H1 (cell line): ENCODE measurements around the gene PPP1R27. TPM values are rescaled to one million over a fixed set of nuclear protein-coding genes. Genes with fewer than 3 reads are reported as not detected.

Experiments used
- CTCF ChIA-PET: fragments of 300-600 bp; sonication (Branson Sonifier 250); formaldehyde crosslinking; loops from one replicate; lab custom pipeline; 2021; ENCODE audit not compliant: partially characterized antibody; lab: Charles Lee
- POLR2A ChIA-PET: fragments of 300-600 bp; sonication (Branson Sonifier 250); formaldehyde crosslinking; loops from one replicate; lab custom pipeline; 2021; ENCODE audit warnings: inconsistent platforms; ENCODE audit not compliant: partially characterized antibody; lab: Charles Lee
- DNase-seq, 2 experiments: peaks; one replicate each; pipeline versions ENCODE4 v3.0.0 to v3.0.0-alpha.2; 2010 to 2022; ENCODE audit warnings: low spot score in 2 of 2, low read depth in 1 of 2, mixed read lengths in 1 of 2
- FAIRE-seq: peaks from 2 replicates; lab custom pipeline; 2011; peaks lifted over from hg19 to GRCh38; lab: Jason Lieb, UNC
- H2AFZ ChIP-seq: 2 replicates; pipeline ENCODE4 v1.8.1; 2012; ENCODE audit warnings: low read length, inconsistent platforms
- H2AK5ac ChIP-seq: 2 replicates; pipeline ENCODE4 v1.6.1; 2013; ENCODE audit warnings: low read depth, low read length
- H2BK120ac ChIP-seq: replicated peaks from 2 replicates; pipeline ENCODE3; 2013; ENCODE audit warnings: low read depth, low read length, inconsistent platforms
- H2BK12ac ChIP-seq: 2 replicates; pipeline ENCODE4 v1.6.1; 2013; ENCODE audit warnings: low read depth, low read length
- H2BK15ac ChIP-seq: 2 replicates; pipeline ENCODE4 v1.6.1; 2013; ENCODE audit warnings: low read length
- H2BK20ac ChIP-seq: 2 replicates; pipeline ENCODE4 v1.6.1; 2013; ENCODE audit warnings: low read length
- H2BK5ac ChIP-seq: 2 replicates; pipeline ENCODE4 v1.6.1; 2013; ENCODE audit warnings: low read depth, low read length
- H3K14ac ChIP-seq: 2 replicates; pipeline ENCODE4 v1.6.1; 2013; ENCODE audit warnings: inconsistent platforms; ENCODE audit not compliant: insufficient read length
- H3K18ac ChIP-seq: 2 replicates; pipeline ENCODE4 v1.6.1; 2013; ENCODE audit warnings: low read length; ENCODE audit errors: extremely low read depth
- H3K23ac ChIP-seq: 2 replicates; pipeline ENCODE4 v1.6.1; 2013; ENCODE audit warnings: inconsistent platforms; ENCODE audit not compliant: insufficient read length
- H3K23me2 ChIP-seq: 2 replicates; pipeline ENCODE4 v1.6.1; 2013; ENCODE audit warnings: low read depth, low read length
- H3K27ac ChIP-seq: 2 replicates; pipeline ENCODE4 v1.6.1; 2011; ENCODE audit warnings: low read depth, low read length, inconsistent platforms
- H3K27me3 ChIP-seq, 4 experiments: replicated peaks in 1 of 4; 1 replicate in 1 of 4; 2 replicates in 3 of 4; pipeline versions ENCODE4 v1.6.1 to v1.8.1; 2011 to 2013; ENCODE audit warnings: low read length in 3 of 4, mild to moderate bottlenecking in 3 of 4, inconsistent platforms in 2 of 4, mixed read lengths in 2 of 4, moderate library complexity in 1 of 4; ENCODE audit not compliant: control insufficient read depth in 3 of 4, insufficient read depth in 3 of 4; ENCODE audit errors: extremely low read depth in 1 of 4
- H3K36me3 ChIP-seq, 4 experiments: 2 replicates each; pipeline versions ENCODE4 v1.6.1 to v1.8.1; 2011 to 2013; ENCODE audit warnings: mild to moderate bottlenecking in 4 of 4, low read length in 3 of 4, moderate library complexity in 2 of 4, control low read depth in 1 of 4, inconsistent platforms in 1 of 4; ENCODE audit not compliant: insufficient read depth in 4 of 4, control insufficient read depth in 2 of 4
- H3K4ac ChIP-seq: replicated peaks from 2 replicates; pipeline ENCODE3; 2013; ENCODE audit warnings: low read length, low read depth, mixed read lengths, inconsistent platforms; ENCODE audit not compliant: insufficient read length
- H3K4me1 ChIP-seq, 4 experiments: replicated peaks in 1 of 4; 1 replicate in 1 of 4; 2 replicates in 3 of 4; pipeline versions ENCODE4 v1.6.1 to v1.8.1; 2011 to 2013; ENCODE audit warnings: low read length in 3 of 4, inconsistent platforms in 2 of 4, mixed read lengths in 1 of 4; ENCODE audit not compliant: insufficient read depth in 4 of 4, control insufficient read depth in 3 of 4
- H3K4me2 ChIP-seq, 2 experiments: 2 replicates each; pipeline versions ENCODE4 v1.6.1 to v1.8.1; 2011 to 2013; ENCODE audit warnings: low read depth in 2 of 2, low read length in 2 of 2, control low read depth in 1 of 2, inconsistent platforms in 1 of 2, mild to moderate bottlenecking in 1 of 2; ENCODE audit not compliant: insufficient read depth in 1 of 2
- H3K4me3 ChIP-seq, 4 experiments: fragments of 200-600, 300-600 bp in 1 of 4; sonication (generic), shearing (Covaris generic), sonication (Bioruptor Twin) in 1 of 4; 2 replicates each; pipeline versions ENCODE4 v1.5.1 to v1.8.1; 2011 to 2016; ENCODE audit warnings: low read length in 4 of 4, low read depth in 3 of 4, control low read depth in 2 of 4, inconsistent platforms in 2 of 4, mild to moderate bottlenecking in 2 of 4, mixed read lengths in 1 of 4, moderate library complexity in 1 of 4; ENCODE audit not compliant: insufficient read depth in 2 of 4; ENCODE audit errors: extremely low read depth in 1 of 4
- H3K56ac ChIP-seq: replicated peaks from 2 replicates; pipeline ENCODE3; 2013; ENCODE audit warnings: low read depth, mild to moderate bottlenecking, mixed read lengths, low read length, inconsistent platforms; ENCODE audit not compliant: insufficient read length
- H3K79me1 ChIP-seq: 2 replicates; pipeline ENCODE4 v1.6.1; 2013; ENCODE audit warnings: low read depth, low read length, control low read depth
- H3K79me2 ChIP-seq, 2 experiments: 2 replicates each; pipeline versions ENCODE4 v1.6.1 to v1.8.1; 2012 to 2013; ENCODE audit warnings: low read length in 2 of 2, mild to moderate bottlenecking in 2 of 2, inconsistent platforms in 1 of 2; ENCODE audit not compliant: insufficient read depth in 2 of 2, control insufficient read depth in 1 of 2
- H3K9ac ChIP-seq, 4 experiments: replicated peaks in 1 of 4; 1 replicate in 1 of 4; 2 replicates in 3 of 4; pipeline versions ENCODE4 v1.6.1 to v1.8.1; 2011 to 2013; ENCODE audit warnings: low read depth in 3 of 4, low read length in 3 of 4, control low read depth in 2 of 4, mild to moderate bottlenecking in 2 of 4, moderate library complexity in 2 of 4, inconsistent platforms in 1 of 4; ENCODE audit errors: extremely low read depth in 1 of 4
- H3K9me3 ChIP-seq, 2 experiments: 2 replicates each; pipeline versions ENCODE4 v1.6.1 to v1.8.1; 2012 to 2013; ENCODE audit warnings: mild to moderate bottlenecking in 2 of 2, moderate library complexity in 2 of 2, control low read depth in 1 of 2, inconsistent platforms in 1 of 2, low read depth in 1 of 2, low read length in 1 of 2, mixed read lengths in 1 of 2; ENCODE audit not compliant: insufficient read depth in 2 of 2
- H4K20me1 ChIP-seq, 2 experiments: replicated peaks in 1 of 2; 2 replicates each; pipeline versions ENCODE3 to v1.8.1; 2011 to 2013; ENCODE audit warnings: inconsistent platforms in 2 of 2, low read length in 2 of 2, mild to moderate bottlenecking in 1 of 2; ENCODE audit not compliant: insufficient read depth in 2 of 2, control insufficient read depth in 1 of 2
- H4K5ac ChIP-seq: 2 replicates; pipeline ENCODE4 v1.6.1; 2013; ENCODE audit warnings: low read length, low read depth, mixed read lengths, inconsistent platforms; ENCODE audit not compliant: insufficient read length
- H4K8ac ChIP-seq: 2 replicates; pipeline ENCODE4 v1.8.0; 2013; ENCODE audit warnings: mild to moderate bottlenecking, moderate library complexity, low read length, inconsistent platforms; ENCODE audit not compliant: insufficient read depth; ENCODE audit errors: extremely low read depth
- H4K91ac ChIP-seq: replicated peaks from 2 replicates; pipeline ENCODE3; 2013; ENCODE audit warnings: low read length, mixed read lengths, inconsistent platforms; ENCODE audit not compliant: insufficient read length
- BACH1 ChIP-seq: IDR thresholded peaks from 2 replicates; pipeline ENCODE4 v1.6.1; 2012; ENCODE audit warnings: low read length, improper control_type of control experiment
- CTCF ChIP-seq, 3 experiments: IDR thresholded peaks; 1 replicate in 2 of 3; 2 replicates in 1 of 3; pipeline versions ENCODE4 v1.5.1 to v1.6.1; 2011; ENCODE audit warnings: low read length in 3 of 3, mild to moderate bottlenecking in 3 of 3, inconsistent platforms in 2 of 3, low read depth in 1 of 3, moderate library complexity in 1 of 3; ENCODE audit not compliant: insufficient read depth in 1 of 3; ENCODE audit errors: control extremely low read depth in 1 of 3
- E2F6 ChIP-seq: IDR thresholded peaks from 2 replicates; pipeline ENCODE4 v1.6.1; 2012; ENCODE audit warnings: inconsistent platforms
- FOSL1 ChIP-seq: IDR thresholded peaks from 2 replicates; pipeline ENCODE4 v1.6.1; 2011; ENCODE audit warnings: mild to moderate bottlenecking, low read depth, low read length, moderate library complexity; ENCODE audit not compliant: insufficient read depth
- KDM5A ChIP-seq: fragments of 200-600 bp; IDR thresholded peaks from 2 replicates; pipeline ENCODE4 v1.7.1; 2012; ENCODE audit warnings: mild to moderate bottlenecking, low read length, inconsistent platforms, mixed read lengths
- NRF1 ChIP-seq: IDR thresholded peaks from 2 replicates; pipeline ENCODE4 v1.6.1; 2011; ENCODE audit warnings: mild to moderate bottlenecking, low read depth, low read length, improper control_type of control experiment
- RBBP5 ChIP-seq: IDR thresholded peaks from 2 replicates; pipeline ENCODE4 v1.7.1; 2012; ENCODE audit warnings: low read depth, mild to moderate bottlenecking, inconsistent platforms, low read length, moderate library complexity, borderline replicate concordance
- RFX5 ChIP-seq: IDR thresholded peaks from 2 replicates; pipeline ENCODE4 v1.6.1; 2011; ENCODE audit warnings: low read depth, low read length, improper control_type of control experiment, borderline replicate concordance
- TCF12 ChIP-seq: IDR thresholded peaks from 2 replicates; pipeline ENCODE4 v1.6.1; 2011; ENCODE audit warnings: low read depth, mild to moderate bottlenecking, low read length
- ZNF274 ChIP-seq: IDR thresholded peaks from 2 replicates; pipeline ENCODE4 v1.7.0; 2012; ENCODE audit warnings: low read length, borderline replicate concordance; ENCODE audit errors: extremely low read depth
- WGBS, 2 experiments: shearing (Covaris generic) in 1 of 2; methylation state at CpG; one replicate each; pipeline versions ENCODE4 v1.1.6 to v1.1.7; 2013 to 2015; ENCODE audit warnings: low lambda C conversion rate in 2 of 2, mixed read lengths in 2 of 2, inconsistent platforms in 1 of 2, low coverage in 1 of 2, missing lambda C conversion rate in 1 of 2; ENCODE audit not compliant: insufficient replicate concordance in 2 of 2, insufficient coverage in 1 of 2, insufficient read length in 1 of 2; ENCODE audit errors: extremely low coverage in 1 of 2, missing lambda C conversion rate in 1 of 2; 5-methylcytosine and 5-hydroxymethylcytosine counted together
- polyA plus RNA-seq, 7 experiments: library from polyadenylated mRNA; depleted of rRNA in 3 of 7; stranded (reverse) in 5 of 7; unstranded in 2 of 7; fragments of >200 nt in 5 of 7; fragments of 200-250 nt in 2 of 7; gene quantifications; 1 replicate in 5 of 7; 2 replicates in 1 of 7; 4 replicates in 1 of 7; pipeline versions ENCODE4 v1.2.1 to v1.2.3, GENCODE V29; 2011 to 2013; ENCODE audit warnings: missing spikeins in 2 of 7, mixed read lengths in 2 of 7
- total RNA-seq: library from RNA; stranded (reverse); fragmentation: NEBNext Ultra II Directional; extraction: Animal tissue kit (Norgen Biotek cat#: 25700); gene quantifications from 2 replicates; pipeline ENCODE4 v1.2.1, GENCODE V29; 2021

PPP1R27 gene
- total and polyA plus RNA-seq, 2 of the 8 experiments (the other 6 are each of a cell fraction or from before 2014, with no cell fraction given): 0.27 TPM; not detected in 1

DNA sequence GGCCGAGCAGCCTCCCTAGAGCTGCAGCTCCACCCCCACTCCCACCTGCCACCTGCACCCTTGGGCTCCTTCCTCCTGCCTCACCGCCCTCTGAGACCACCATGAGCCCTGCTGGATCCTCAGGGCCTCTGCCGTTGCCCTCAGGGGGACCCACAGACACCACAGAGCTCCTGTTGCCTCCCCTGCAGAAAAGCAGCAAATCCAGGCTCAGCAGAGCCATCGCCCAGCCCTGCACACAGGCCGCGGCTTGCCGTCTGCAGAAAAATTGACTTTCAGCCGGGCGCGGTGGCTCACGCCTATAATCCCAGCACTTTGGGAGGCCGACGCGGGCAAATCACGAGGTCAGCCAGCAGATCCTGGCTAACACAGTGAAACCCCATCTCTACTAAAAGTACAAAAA, 7.0 kb upstream of the PPP1R27 start:
- Histone ChIP-seq H4K91ac (no peak overlapping the region), H3K27ac (no peak overlapping the region), H3K4ac (no peak overlapping the region), H3K18ac (no peak overlapping the region), H2BK5ac (no peak overlapping the region), H2BK12ac (no peak overlapping the region), H4K5ac (no peak overlapping the region), H3K4me3 (no peak overlapping the region), H3K79me2 (no peaks in the 10 kb centered on the region), H4K20me1 (peaks cover 2 to 11% of the 10 kb centered on the region in 2 experiments), H3K4me2 (no peak overlapping the region), H3K27me3 (no peaks in the 10 kb centered on the region; a peak in 2 of 7 replicates), H2AFZ (no peak overlapping the region), H3K9me3 (no peaks in the 10 kb centered on the region), H3K79me1 (no peaks in the 10 kb centered on the region), H3K36me3 (peaks cover 12 to 38% (median 30%) of the 10 kb centered on the region in 4 experiments), H3K23me2 (no peaks in the 10 kb centered on the region), H3K4me1 (peaks cover 0 to 3% (median 0%) of the 10 kb centered on the region in 4 experiments; a peak in 2 of 7 replicates), H2BK20ac (no peak overlapping the region), H2BK15ac (no peak overlapping the region), H4K8ac (peak overlapping the region; percentile 51; the same call in 1 of the 2 replicates), H3K9ac (no peak overlapping the region), H3K23ac (no peak overlapping the region), H3K56ac (no peak overlapping the region), H3K14ac (no peak overlapping the region), H2BK120ac (no peak overlapping the region), H2AK5ac (no peak overlapping the region)
- ChIA-PET CTCF (interaction anchor here (1.0 to 1.6 kb wide), 3 partner anchors 11 to 117 kb away, joined by 3 read pairs; partner anchors contain the start of gene ARHGDIA), POLR2A (interaction anchor here (1.1 to 5.7 kb wide), 9 partner anchors 8 to 139 kb away, joined by 4 to 37 read pairs (median 6); partner anchors contain the start of genes MCRIP1, MRPL12, P4HB and PPP1R27)
- WGBS, 2 experiments: 97% methylated on average over 15 of the region's 15 CpGs; no CpG with 5 or more reads in 1 of the 2 experiments
- FAIRE-seq (no peak), DNase-seq (no peak)
- TF ChIP-seq RBBP5 (no peak), CTCF (IDR thresholded peaks at IDR 0.05; ENCODE audit: control extremely low read depth in 1 of 3, insufficient read depth in 1 of 3, low read depth in 1 of 3, low read length in 3 of 3) (no peak), NRF1 (no peak), TCF12 (no peak), E2F6 (no peak), RFX5 (no peak), BACH1 (no peak), ZNF274 (no peak), KDM5A (no peak), FOSL1 (no peak)
